Suprapubic skin (tissue), 4 donors: Measurements from ENCODE around the gene AUTS2. TPM values are rescaled to one million over a fixed set of nuclear protein-coding genes. Genes with fewer than 3 reads are reported as not detected.
"Not testable (repeated sequence)": the region's sequence is repeated elsewhere in the genome, so short reads cannot be mapped to it uniquely, and the experiment has no call there.

Experiments used
- DNase-seq, 2 donors: peaks; one replicate each; pipeline ENCODE4 v3.0.0-alpha.2; 2019; ENCODE audit warnings: low spot score in 2 of 2
- H3K27ac ChIP-seq: fragments of 200-600 bp; sonication (generic); one replicate; pipeline ENCODE4 v1.5.1; 2019
- H3K27me3 ChIP-seq: fragments of 200-600 bp; sonication (generic); one replicate; pipeline ENCODE4 v1.5.1; 2019
- H3K36me3 ChIP-seq: fragments of 200-600 bp; sonication (generic); one replicate; pipeline ENCODE4 v1.5.1; 2019
- H3K4me1 ChIP-seq: fragments of 200-600 bp; sonication (generic); one replicate; pipeline ENCODE4 v1.5.1; 2019
- H3K4me3 ChIP-seq: fragments of 200-600 bp; sonication (generic); one replicate; pipeline ENCODE4 v1.5.1; 2019; ENCODE audit warnings: mild to moderate bottlenecking
- H3K9me3 ChIP-seq: fragments of 200-600 bp; sonication (generic); one replicate; pipeline ENCODE4 v1.5.1; 2019
- EP300 ChIP-seq: sonication (generic); formaldehyde crosslinking; IDR thresholded peaks from one replicate; pipeline ENCODE4 v1.6.1; 2017; ENCODE audit warnings: antibody characterized with exemption
- POLR2A ChIP-seq, 2 donors: fragments of 450-650 bp; IDR thresholded peaks; one replicate each; pipeline ENCODE4 v1.6.1; 2017; ENCODE audit warnings: antibody characterized with exemption in 2 of 2, mild to moderate bottlenecking in 2 of 2, moderate library complexity in 2 of 2
- POLR2AphosphoS5 ChIP-seq, 3 donors: sonication (generic); formaldehyde crosslinking; IDR thresholded peaks; one replicate each; pipeline ENCODE4 v1.6.1; 2017; ENCODE audit warnings: antibody characterized with exemption in 3 of 3
- WGBS: methylation state at CpG from one replicate; pipeline ENCODE4 v1.1.5; 2018; 5-methylcytosine and 5-hydroxymethylcytosine counted together
- total RNA-seq, 4 donors: library from RNA; depleted of rRNA; stranded (reverse); fragments of >200 nt; gene quantifications; one replicate each; pipeline ENCODE4 v1.1.0, GENCODE V29; 2016
- TF ChIP-seq, protein P1 (sequence below), 2 donors: fragments of 200-600 bp in 1 of 2; fragments of 450-650 bp in 1 of 2; sonication (generic) in 1 of 2; IDR thresholded peaks; one replicate each; pipeline ENCODE4 v1.5.1; 2016 to 2019; ENCODE audit warnings: antibody characterized with exemption in 2 of 2, mild to moderate bottlenecking in 1 of 2, moderate library complexity in 1 of 2

The AUTS2 gene
- total RNA-seq, 4 donors from 2014 or later, result 31.0 to 102 (median 56.4) TPM

DNA sequence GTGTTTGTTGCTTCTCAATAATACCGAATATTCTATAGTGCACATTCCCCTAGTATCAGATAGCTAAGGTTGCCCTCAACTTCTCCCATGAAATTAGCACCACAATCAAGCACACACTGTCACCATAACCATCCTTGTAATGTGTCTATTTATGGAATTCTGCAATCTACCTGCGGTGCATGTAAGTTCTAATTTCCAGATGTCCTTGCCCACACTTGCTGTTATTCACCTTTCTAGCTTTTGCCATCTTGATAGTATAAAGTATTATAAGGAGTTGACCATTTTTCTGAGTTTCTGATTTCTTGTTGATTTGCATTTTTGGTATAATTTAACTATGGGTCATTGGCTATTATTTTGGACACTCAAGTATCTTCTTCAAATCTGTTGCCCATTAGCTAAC, 1043.6 kb downstream of the AUTS2 start:
- H3K4me3 ChIP-seq, result no peak overlapping the region
- no peaks in the 10 kb centered on the region for H3K36me3 ChIP-seq
- H3K9me3 ChIP-seq, result no peaks in the 10 kb centered on the region
- no peak for DNase-seq
- 96% methylated on average over 2 of the region's 2 CpGs for WGBS
- H3K4me1 ChIP-seq, result peaks cover 2% of the 10 kb centered on the region
- TF ChIP-seq, protein P1, sequence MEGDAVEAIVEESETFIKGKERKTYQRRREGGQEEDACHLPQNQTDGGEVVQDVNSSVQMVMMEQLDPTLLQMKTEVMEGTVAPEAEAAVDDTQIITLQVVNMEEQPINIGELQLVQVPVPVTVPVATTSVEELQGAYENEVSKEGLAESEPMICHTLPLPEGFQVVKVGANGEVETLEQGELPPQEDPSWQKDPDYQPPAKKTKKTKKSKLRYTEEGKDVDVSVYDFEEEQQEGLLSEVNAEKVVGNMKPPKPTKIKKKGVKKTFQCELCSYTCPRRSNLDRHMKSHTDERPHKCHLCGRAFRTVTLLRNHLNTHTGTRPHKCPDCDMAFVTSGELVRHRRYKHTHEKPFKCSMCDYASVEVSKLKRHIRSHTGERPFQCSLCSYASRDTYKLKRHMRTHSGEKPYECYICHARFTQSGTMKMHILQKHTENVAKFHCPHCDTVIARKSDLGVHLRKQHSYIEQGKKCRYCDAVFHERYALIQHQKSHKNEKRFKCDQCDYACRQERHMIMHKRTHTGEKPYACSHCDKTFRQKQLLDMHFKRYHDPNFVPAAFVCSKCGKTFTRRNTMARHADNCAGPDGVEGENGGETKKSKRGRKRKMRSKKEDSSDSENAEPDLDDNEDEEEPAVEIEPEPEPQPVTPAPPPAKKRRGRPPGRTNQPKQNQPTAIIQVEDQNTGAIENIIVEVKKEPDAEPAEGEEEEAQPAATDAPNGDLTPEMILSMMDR (IDR thresholded peaks at IDR 0.05), result no peak
- TF ChIP-seq POLR2AphosphoS5 (IDR thresholded peaks at IDR 0.05) (no peak), EP300 (no peak), POLR2A (IDR thresholded peaks at IDR 0.05) (no peak)
- H3K27me3 ChIP-seq, result no peaks in the 10 kb centered on the region
- H3K27ac ChIP-seq, result no peak overlapping the region

DNA sequence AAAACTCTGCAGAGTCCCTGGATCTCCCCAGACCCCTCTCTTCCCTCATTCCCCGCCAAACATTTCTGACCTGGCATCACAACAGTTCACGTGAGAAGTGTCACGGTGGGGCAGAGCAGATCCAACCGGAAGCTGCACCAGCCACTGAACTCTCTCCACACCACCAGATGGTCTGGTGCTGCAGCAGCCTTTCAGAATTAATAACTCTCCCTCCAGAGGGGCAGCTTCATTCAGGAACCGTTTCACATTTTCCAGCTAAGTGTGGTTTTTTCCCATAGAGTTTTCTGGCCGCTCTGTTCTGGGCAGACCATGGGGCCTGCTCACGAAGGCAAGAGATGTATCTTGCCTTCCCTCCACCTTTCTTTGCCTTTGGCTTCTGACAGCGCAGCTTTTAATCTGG, 1047.0 kb downstream of the AUTS2 start:
- Histone ChIP-seq H3K4me1 (no peaks in the 10 kb centered on the region), H3K4me3 (no peak overlapping the region), H3K27ac (no peak overlapping the region), H3K36me3 (no peaks in the 10 kb centered on the region), H3K27me3 (no peaks in the 10 kb centered on the region), H3K9me3 (no peaks in the 10 kb centered on the region)
- no peak for DNase-seq
- no peak for TF ChIP-seq EP300
- TF ChIP-seq, protein P1 (IDR thresholded peaks at IDR 0.05), result no peak
- 94% methylated on average over 8 of the region's 8 CpGs for WGBS

DNA sequence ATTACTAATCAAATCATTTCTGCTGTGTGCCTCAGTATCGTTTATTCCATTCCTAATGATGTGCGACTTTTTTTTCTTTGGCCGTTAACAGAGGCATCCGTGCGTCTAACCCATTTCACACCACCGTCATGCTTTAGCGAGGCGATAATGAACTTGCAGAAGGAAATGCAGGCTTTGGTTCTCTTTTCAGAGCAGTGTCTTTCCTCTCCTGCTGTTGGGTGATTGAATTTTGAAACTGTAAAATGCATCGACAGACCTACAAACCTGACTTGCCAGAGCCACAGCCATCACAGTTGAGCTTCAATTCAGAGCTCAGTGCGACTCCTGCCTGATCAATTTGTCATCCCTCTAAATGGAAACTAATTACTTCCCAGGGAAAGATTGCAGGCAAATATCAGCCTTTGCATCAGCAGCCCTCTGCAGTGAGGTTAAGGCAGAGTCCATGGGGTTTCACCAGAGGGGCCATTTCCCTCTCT, 1047.6 kb downstream of the AUTS2 start:
- no peak overlapping the region for H3K27ac ChIP-seq
- TF ChIP-seq EP300, result no peak
- TF ChIP-seq POLR2AphosphoS5 (IDR thresholded peaks at IDR 0.05), result no peak
- TF ChIP-seq, protein P1 (IDR thresholded peaks at IDR 0.05), result no peak
- no peak for DNase-seq
- no peaks in the 10 kb centered on the region for H3K4me1 ChIP-seq
- no peaks in the 10 kb centered on the region for H3K9me3 ChIP-seq
- no peaks in the 10 kb centered on the region for H3K36me3 ChIP-seq
- no peak overlapping the region for H3K4me3 ChIP-seq
- WGBS, result 96% methylated on average over 10 of the region's 10 CpGs
- H3K27me3 ChIP-seq, result no peaks in the 10 kb centered on the region

DNA sequence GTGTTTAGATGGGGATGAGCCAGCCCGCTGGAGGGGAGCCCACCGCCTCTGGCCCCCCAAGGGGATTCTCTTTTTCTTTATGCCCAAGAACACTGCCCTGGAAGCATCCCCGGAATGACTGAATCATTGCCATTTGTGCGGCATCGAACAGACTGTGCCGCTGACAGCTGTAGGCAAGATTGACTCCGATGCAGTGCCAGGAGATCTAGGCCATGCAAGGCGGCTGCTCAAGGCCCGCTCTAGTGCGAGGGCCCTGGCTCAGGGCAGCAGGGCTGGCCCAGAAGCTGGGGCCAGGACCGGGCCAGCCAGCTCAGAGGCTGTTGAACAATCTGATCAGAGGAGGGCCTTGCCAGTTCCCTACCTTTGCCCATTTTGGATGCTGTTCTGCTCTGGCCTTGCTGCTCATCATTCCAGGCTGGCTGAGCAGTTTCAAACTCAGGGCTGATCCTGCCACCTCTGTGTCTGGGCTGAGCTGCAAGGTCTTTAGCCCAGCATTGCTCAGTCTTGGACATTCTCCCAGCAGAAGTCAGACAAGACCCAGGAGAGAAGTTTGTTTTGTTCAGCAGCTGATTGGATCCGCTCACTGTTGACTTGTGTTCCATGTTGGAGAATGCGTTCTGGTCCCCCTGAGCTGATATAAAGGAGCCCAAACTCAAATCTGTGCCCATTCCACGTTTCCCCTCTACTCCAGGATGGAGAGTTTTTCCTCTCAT, 1048.4 kb downstream of the AUTS2 start:
- Histone ChIP-seq H3K27ac (no peak overlapping the region), H3K9me3 (no peaks in the 10 kb centered on the region), H3K27me3 (no peaks in the 10 kb centered on the region), H3K4me3 (no peak overlapping the region), H3K4me1 (no peaks in the 10 kb centered on the region), H3K36me3 (no peaks in the 10 kb centered on the region)
- WGBS, result 92% methylated on average over 3 of the region's 14 CpGs
- TF ChIP-seq POLR2AphosphoS5 (IDR thresholded peaks at IDR 0.05) (no peak), EP300 (no peak), POLR2A (IDR thresholded peaks at IDR 0.05) (no peak)
- TF ChIP-seq, protein P1 (IDR thresholded peaks at IDR 0.05), result no peak
- no peak for DNase-seq

DNA sequence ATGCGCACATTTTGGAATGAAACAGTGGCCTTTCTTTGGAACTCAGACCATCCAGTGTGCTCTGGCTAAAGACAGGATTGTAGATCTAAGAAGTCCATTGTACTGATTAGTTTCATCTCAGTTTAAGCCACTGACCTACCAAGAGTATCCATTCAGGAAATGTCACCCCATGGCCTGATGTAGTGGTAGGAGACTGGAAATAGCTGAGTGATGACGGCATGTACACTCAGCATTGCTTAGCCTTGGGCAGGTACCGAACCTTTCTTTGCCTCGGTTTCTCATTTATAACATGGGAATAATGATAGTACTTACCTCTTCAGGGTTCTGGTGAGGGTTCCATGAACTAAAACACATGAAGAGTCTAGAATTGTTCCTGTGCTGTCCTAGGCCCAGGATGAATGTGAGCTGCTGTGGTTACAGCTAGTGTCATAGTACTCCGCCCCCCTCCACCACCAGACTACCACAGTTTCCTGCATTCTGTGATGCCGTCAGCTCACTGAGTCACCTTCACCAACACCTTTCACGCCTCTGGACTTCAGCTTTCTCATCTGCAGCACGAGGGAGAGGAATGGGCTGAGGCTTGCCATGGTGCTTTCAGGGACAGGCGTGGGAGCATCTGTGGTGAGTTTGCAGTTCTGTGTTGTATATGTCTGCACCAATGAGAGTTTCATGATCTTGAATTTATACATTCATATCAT, 1049.7 kb downstream of the AUTS2 start:
- no peaks in the 10 kb centered on the region for H3K27me3 ChIP-seq
- WGBS, result 87% methylated on average over 9 of the region's 9 CpGs
- no peaks in the 10 kb centered on the region for H3K36me3 ChIP-seq
- no peaks in the 10 kb centered on the region for H3K9me3 ChIP-seq
- DNase-seq, result no peak
- no peaks in the 10 kb centered on the region for H3K4me1 ChIP-seq
- no peak overlapping the region for H3K27ac ChIP-seq
- no peak overlapping the region for H3K4me3 ChIP-seq
- TF ChIP-seq, protein P1 (IDR thresholded peaks at IDR 0.05), result no peak
- TF ChIP-seq POLR2AphosphoS5 (IDR thresholded peaks at IDR 0.05) (no peak), EP300 (no peak)

DNA sequence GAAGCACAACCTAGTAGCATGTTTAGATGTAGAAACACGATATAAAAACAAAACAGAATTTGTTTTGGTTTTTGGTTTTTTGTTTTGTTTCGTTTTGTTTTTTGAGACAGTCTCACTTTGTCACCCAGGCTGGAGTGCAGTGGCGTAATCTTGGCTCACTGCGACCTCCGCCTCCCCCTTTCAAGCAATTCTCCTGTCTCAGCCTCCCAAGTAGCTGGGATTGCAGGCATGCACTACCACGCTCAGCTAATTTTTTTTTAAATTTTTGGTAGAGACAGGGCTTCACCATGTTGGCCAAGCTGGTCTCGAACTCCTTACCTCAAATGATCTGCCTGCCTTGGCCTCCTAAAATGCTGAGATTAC, 1050.2 kb downstream of the AUTS2 start:
- WGBS, result 96% methylated on average over 7 of the region's 7 CpGs
- not testable (repeated sequence) for H3K27ac ChIP-seq, H3K4me3 ChIP-seq, DNase-seq, H3K27me3 ChIP-seq, H3K9me3 ChIP-seq, H3K36me3 ChIP-seq, H3K4me1 ChIP-seq
